ENCODE measurements around the gene PPP2R2C.

Gene PPP2R2C

DNA sequence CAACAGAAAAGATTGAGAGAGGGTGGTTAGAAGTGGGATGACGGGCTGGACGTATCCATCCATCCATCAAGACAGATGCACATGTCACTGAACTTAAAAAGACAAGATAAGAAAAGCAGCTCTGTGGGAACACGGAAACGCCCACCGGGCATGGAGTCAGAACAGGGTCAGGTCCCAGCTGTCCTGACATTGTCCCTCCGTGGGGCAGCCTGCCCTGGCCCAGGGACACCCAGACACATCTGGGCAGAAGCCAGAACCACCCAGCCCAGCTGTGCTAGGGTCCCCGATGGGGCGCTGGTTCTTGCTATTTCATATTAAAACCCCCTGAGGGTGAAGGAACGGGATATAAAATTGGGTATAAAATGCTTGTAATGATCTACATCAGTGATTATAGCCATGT lies 88.5 kb downstream of the PPP2R2C start:
- no peak for DNase-seq (ENCODE audit: low spot score)
- Histone ChIP-seq H3K4me3 (no peak overlapping the region), H3K27ac (no peak overlapping the region)
- TF ChIP-seq CTCF (IDR thresholded peaks at IDR 0.05), result no peak

GRCh38 chr4:6383009-6383404 lies 89.4 kb downstream of the PPP2R2C start:
- DNase-seq (ENCODE audit: low spot score), result no peak
- Histone ChIP-seq H3K27ac (no peak overlapping the region), H3K4me3 (no peak overlapping the region)
- no peak for TF ChIP-seq CTCF (IDR thresholded peaks at IDR 0.05)

DNA sequence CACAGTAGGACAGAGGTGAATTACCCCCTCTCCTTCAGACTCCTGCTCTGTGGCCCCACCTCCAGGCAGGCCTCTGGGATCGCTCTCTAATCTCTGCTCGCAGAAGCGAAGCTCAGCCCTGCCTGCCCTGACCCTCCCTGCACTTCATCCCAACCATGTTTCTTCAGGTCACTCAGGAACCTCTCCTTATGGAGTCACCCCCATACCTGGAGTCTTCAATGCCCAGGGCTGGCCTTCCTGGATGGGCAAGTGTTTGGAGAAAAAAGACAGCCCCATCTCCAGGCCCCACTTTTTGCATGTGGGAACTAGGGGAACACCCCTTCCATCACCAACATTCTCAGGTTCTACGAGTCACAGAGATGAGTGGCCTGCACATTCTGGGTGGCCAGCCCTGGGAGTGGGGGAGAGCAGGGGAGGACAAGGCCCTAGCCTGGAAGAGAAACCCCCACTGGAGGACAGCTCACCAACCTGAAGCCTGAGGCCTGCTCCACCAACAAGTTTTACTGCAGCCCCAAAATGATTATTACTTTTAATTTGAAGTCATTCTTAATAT lies 90.8 kb downstream of the PPP2R2C start:
- no peak overlapping the region for H3K27ac ChIP-seq
- TF ChIP-seq CTCF (IDR thresholded peaks at IDR 0.05), result no peak
- H3K4me3 ChIP-seq, result no peak overlapping the region
- DNase-seq (ENCODE audit: low spot score), result no peak

- no peak overlapping the region for H3K27ac ChIP-seq
- no peak for TF ChIP-seq CTCF (IDR thresholded peaks at IDR 0.05)
- H3K4me3 ChIP-seq, result no peak overlapping the region
- no peak for DNase-seq (ENCODE audit: low spot score)
Observed at GRCh38 chr4:6380746-6381410, 91.5 kb downstream of the PPP2R2C start.

DNA sequence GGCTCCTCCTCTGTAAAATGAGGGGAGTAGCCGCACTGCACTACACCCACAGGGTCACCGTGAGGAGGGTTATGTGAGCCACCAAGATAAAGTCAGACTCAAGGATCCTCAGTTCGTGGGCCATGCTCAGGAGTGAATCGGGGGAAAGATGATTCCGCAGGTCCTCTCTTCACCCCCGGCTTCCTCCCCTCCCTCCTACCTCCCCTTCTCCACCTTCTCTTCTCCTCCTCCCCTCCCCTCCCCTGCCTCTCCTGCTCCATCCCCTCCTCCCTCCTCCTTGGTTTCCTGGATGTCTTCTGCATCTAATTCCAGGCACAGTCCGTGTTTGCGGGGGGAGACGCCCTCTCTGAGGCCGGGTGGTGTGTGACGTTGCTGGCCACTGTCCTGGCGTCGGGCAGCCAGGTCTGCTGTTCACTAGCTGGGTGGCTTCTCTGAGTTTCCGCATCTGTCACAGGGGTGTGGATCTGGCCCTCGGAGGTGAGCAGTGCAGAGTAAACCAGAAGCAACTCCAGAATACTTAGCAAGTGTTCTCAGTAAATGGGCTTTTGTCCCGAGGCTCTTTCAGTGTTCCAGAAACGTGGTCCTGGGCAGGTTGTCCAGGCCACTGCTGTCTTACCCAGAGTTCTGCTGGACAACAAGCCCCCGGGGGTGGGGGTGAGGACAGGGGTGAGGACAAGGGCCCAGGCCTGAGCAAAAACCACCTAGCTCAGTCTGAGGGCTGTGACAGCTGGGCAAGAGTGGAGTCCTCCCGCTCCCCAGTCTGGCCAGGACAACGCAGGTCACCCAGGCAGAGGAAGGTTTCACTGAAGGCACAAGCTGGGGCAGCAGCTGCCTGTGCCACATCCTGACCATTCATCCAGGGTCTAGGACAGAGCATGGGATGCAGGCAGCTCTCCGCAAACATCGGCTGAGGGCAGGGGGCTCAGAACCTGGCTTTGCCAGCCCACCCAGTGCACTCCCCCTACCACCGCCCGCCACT lies 92.4 kb downstream of the PPP2R2C start:
- no peak overlapping the region for H3K27ac ChIP-seq
- DNase-seq (ENCODE audit: low spot score), result no peak
- no peak for TF ChIP-seq CTCF (IDR thresholded peaks at IDR 0.05)
- H3K4me3 ChIP-seq, result no peak overlapping the region

- Histone ChIP-seq H3K27ac (no peak overlapping the region), H3K4me3 (no peak overlapping the region)
- no peak for DNase-seq (ENCODE audit: low spot score)
- TF ChIP-seq CTCF (IDR thresholded peaks at IDR 0.05), result no peak
Observed at GRCh38 chr4:6378493-6379445, 93.6 kb downstream of the PPP2R2C start.
